Body of pancreas (tissue), 4 donors: ENCODE results near the gene EDC4. TPM values are rescaled to one million over a fixed set of nuclear protein-coding genes. Genes with fewer than 3 reads are reported as not detected.
"Not testable (repeated sequence)": the region's sequence is repeated elsewhere in the genome, so short reads cannot be mapped to it uniquely, and the experiment has no call there.

Experiments
- ATAC-seq: fragments of 150-250 bp; one replicate; pipeline ENCODE4 v1.9.1; 2016
- DNase-seq, 4 donors: peaks; one replicate each; pipeline ENCODE4 v3.0.0-alpha.2; 2019
- H3K27ac ChIP-seq, 4 donors: fragments of 200-600 bp; sonication (generic); 1 replicate in 3 of 4; 2 replicates in 1 of 4; pipeline versions ENCODE4 v1.5.1 to v1.6.1; 2016 to 2019; ENCODE audit warnings: mild to moderate bottlenecking in 1 of 4, mixed read lengths in 1 of 4, moderate library complexity in 1 of 4
- H3K27me3 ChIP-seq, 2 donors: fragments of 200-600 bp; sonication (generic); one replicate each; pipeline ENCODE4 v1.6.0; 2016; ENCODE audit warnings: mild to moderate bottlenecking in 1 of 2
- H3K36me3 ChIP-seq, 2 donors: fragments of 200-600 bp; sonication (generic); replicated peaks in 1 of 2; 2 replicates each; pipeline ENCODE4 v1.5.1; 2016; ENCODE audit warnings: low read depth in 2 of 2; ENCODE audit not compliant: insufficient read depth in 1 of 2
- H3K4me1 ChIP-seq: fragments of 200-600 bp; sonication (generic); one replicate; pipeline ENCODE4 v1.6.0; 2016
- H3K4me3 ChIP-seq, 2 donors: fragments of 200-600 bp; sonication (generic); 1 replicate in 1 of 2; 2 replicates in 1 of 2; pipeline ENCODE4 v1.5.1; 2016 to 2019
- H3K9me3 ChIP-seq, 3 donors: fragments of 200-600 bp; sonication (generic); 1 replicate in 2 of 3; 2 replicates in 1 of 3; pipeline ENCODE4 v1.5.1; 2016
- POLR2A ChIP-seq, 3 donors: fragments of 450-650 bp; IDR thresholded peaks; one replicate each; pipeline ENCODE4 v1.6.1; 2016; ENCODE audit warnings: antibody characterized with exemption in 3 of 3, mild to moderate bottlenecking in 2 of 3
- WGBS, 2 donors: methylation state at CpG; one replicate each; pipeline ENCODE4 v1.1.5; 2017; 5-methylcytosine and 5-hydroxymethylcytosine counted together
- intact Hi-C: fragments of 100-400 bp; cut with DNase I; formaldehyde crosslinking; loops from one replicate; pipeline ENCODE4 v1.15.1; 2023
- total RNA-seq, 2 donors: library from RNA; depleted of rRNA; stranded (reverse); fragments of >200 nt; gene quantifications; one replicate each; pipeline ENCODE4 v1.1.0, GENCODE V29; 2016
- TF ChIP-seq, protein P1 (sequence below), 7 experiments: fragments of 450-650 bp in 4 of 7; fragments of 200-600 bp in 3 of 7; sonication (generic) in 3 of 7; IDR thresholded peaks; one replicate each; pipeline ENCODE4 v1.5.1; 2016 to 2019; ENCODE audit warnings: antibody characterized with exemption in 7 of 7

Gene EDC4
- total RNA-seq, 2 donors from 2014 or later, result 26.7 to 55.7 TPM

DNA sequence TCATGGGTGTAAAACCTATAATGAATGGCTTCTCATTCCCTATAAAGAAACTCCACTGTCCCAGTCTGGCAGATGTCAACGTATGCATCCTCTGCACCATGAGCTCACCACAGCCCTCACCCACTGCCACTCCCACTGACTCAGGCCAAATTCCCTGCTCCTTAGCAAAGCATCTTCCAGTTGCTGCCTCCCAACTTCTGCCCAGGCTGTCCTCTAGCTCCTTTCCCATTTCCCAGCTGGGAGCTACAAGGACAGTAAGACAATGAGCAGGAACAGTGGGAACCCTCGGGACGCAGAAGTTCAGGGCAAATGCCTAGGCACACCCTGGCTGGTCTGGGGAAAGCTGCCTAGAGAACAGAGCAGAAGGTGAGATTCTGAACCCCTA is 39.8 kb upstream of the EDC4 start:
- Histone ChIP-seq H3K27ac (peak overlapping the region in 2 of 4 donors; percentile 37 to 58), H3K27me3 (no peaks in the 10 kb centered on the region), H3K36me3 (peaks cover 0 to 14% of the 10 kb centered on the region in 2 donors), H3K4me1 (peaks cover 20% of the 10 kb centered on the region), H3K4me3 (peak overlapping the region; percentile 57 to 72), H3K9me3 (no peaks in the 10 kb centered on the region)
- no peak for TF ChIP-seq POLR2A (IDR thresholded peaks at IDR 0.05)
- TF ChIP-seq, protein P1, sequence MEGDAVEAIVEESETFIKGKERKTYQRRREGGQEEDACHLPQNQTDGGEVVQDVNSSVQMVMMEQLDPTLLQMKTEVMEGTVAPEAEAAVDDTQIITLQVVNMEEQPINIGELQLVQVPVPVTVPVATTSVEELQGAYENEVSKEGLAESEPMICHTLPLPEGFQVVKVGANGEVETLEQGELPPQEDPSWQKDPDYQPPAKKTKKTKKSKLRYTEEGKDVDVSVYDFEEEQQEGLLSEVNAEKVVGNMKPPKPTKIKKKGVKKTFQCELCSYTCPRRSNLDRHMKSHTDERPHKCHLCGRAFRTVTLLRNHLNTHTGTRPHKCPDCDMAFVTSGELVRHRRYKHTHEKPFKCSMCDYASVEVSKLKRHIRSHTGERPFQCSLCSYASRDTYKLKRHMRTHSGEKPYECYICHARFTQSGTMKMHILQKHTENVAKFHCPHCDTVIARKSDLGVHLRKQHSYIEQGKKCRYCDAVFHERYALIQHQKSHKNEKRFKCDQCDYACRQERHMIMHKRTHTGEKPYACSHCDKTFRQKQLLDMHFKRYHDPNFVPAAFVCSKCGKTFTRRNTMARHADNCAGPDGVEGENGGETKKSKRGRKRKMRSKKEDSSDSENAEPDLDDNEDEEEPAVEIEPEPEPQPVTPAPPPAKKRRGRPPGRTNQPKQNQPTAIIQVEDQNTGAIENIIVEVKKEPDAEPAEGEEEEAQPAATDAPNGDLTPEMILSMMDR (IDR thresholded peaks at IDR 0.05), result no peak
- 0 to 3% methylated on average over 3 of the region's 3 CpGs for WGBS, 2 donors
- ATAC-seq (peak; percentile 6), DNase-seq (no peak)
- intact Hi-C loops, result no loop called here

DNA sequence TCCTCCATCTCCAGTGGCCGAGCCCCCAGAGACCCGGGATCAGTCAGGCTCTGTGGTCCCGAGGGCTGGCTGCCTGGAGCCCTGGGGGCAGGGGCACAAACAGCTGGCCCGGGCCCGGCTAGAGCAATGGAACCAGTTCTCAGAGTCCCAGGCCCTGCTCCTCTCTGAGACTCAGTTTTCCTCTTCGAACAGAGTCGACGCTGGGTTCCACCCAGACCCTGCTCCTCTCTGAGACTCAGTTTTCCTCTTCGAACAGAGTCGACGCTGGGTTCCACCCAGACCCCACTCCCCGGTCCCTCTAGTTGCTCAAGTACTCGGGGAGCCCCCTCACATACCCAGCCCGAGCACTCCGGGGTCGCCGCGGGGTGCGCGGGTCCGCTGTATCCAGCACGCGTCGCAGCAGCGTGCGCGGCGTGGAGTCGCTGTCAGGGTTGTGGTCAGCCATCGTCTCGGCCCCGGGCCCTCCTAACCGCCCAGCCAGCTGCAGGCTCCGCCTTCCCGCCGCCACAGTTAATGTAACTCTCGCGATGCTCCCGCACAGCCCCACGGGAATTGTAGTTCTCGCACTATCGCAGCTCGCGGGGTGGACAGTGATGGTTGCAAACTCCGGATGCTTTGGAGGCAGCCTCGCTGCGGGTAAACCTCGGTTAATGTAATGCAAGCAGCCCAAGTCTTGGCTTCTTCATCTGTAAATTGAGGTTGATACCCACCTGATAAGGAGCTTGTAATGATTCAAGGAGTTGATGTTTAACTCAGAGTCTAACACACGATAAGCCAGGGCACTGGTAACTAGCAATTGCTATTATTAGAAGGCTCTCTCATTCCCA is 39.2 kb upstream of the EDC4 start:
- ATAC-seq (peak; percentile 99), DNase-seq (peak; percentile 93 to 94 (median 93))
- Histone ChIP-seq H3K4me3 (peak overlapping the region; percentile 57 to 72), H3K9me3 (no peaks in the 10 kb centered on the region), H3K4me1 (peaks cover 20% of the 10 kb centered on the region), H3K27ac (peak overlapping the region; percentile 1 to 58 (median 47)), H3K27me3 (no peaks in the 10 kb centered on the region), H3K36me3 (peaks cover 0 to 12% of the 10 kb centered on the region in 2 donors)
- 0% methylated on average over 15 to 49 of the region's 49 CpGs for WGBS, 2 donors
- intact Hi-C loops, result no loop called here
- peak; percentile 67 to 88 (median 86) for TF ChIP-seq POLR2A (IDR thresholded peaks at IDR 0.05)
- TF ChIP-seq, protein P1 (IDR thresholded peaks at IDR 0.05), result no peak

DNA sequence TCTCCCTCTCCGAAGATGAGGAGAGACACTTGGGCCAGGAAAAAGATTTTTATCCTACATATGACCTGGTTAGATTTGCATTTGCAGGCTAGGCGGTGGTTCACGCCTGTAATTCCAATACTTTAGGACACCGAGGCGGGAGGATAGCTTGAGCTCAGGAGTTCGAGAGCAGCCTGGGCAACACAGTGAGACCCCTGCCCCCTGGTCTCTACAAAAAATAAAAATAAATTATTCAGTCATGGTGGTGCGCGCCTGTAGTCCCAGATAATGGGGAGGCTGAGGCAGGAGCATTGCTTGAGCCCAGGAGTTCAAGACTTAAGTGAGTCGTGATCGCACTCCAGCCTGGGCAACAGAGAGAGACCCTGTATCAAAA is 38.6 kb upstream of the EDC4 start:
- 70 to 72% methylated on average over 10 of the region's 10 CpGs for WGBS, 2 donors
- intact Hi-C loops, result no loop called here
- peaks cover 20% of the 10 kb centered on the region for H3K4me1 ChIP-seq
- H3K27me3 ChIP-seq, result no peaks in the 10 kb centered on the region
- TF ChIP-seq POLR2A (IDR thresholded peaks at IDR 0.05), result no peak
- TF ChIP-seq, protein P1 (IDR thresholded peaks at IDR 0.05), result no peak
- no peak for ATAC-seq
- no peak for DNase-seq
- H3K4me3 ChIP-seq, result peak overlapping the region in 1 of 2 donors; percentile 72
- peaks cover 0 to 10% of the 10 kb centered on the region in 2 donors for H3K36me3 ChIP-seq
- H3K9me3 ChIP-seq, result no peaks in the 10 kb centered on the region
- H3K27ac ChIP-seq, result peak overlapping the region in 1 of 4 donors; percentile 1

DNA sequence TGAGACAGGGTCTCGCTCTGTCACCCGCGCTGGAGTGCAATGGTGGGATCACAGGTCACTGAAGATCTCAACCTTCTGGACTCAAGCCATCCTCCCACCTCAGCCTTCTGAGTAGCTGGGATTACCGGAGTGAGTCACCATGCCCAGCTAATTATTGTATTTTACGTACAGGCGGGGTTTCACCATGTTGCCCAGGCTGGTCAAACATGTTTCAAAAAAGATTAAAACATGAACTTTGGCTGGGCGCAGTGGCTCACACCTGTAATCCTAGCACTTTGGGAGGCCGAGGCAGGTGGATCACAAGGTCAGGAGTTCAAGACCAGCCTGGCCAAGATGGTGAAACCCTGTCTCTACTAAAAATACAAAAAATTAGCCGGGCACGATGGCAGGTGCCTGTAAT is 35.7 kb upstream of the EDC4 start:
- H3K4me3 ChIP-seq, H3K36me3 ChIP-seq, DNase-seq, intact Hi-C loops, ATAC-seq, H3K27ac ChIP-seq, H3K27me3 ChIP-seq, H3K9me3 ChIP-seq: not testable (repeated sequence)
- 82 to 89% methylated on average over 10 of the region's 10 CpGs for WGBS, 2 donors
- peaks cover 22% of the 10 kb centered on the region for H3K4me1 ChIP-seq

DNA sequence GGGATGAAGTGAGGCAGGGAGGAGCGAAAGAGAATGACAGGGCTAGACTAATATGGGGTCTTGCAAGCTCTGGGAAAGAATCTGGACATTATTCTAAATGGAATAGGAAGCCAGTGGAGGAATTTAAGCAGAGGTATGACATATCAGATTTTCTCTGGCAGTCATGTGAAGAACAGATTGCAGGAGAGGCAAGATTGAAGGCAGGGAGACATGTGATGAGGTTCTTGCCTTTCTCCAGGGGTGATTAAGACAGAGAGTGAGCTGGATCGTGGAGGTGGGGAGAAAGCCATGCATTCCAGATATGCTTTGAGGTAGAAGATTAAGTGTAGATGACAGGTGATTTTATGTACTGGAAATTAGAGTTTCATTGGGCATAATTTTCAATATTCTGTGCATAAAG is 35.0 kb upstream of the EDC4 start:
- intact Hi-C loops, result no loop called here
- Histone ChIP-seq H3K27ac (no peak overlapping the region), H3K4me3 (no peak overlapping the region), H3K4me1 (peaks cover 20% of the 10 kb centered on the region), H3K27me3 (no peaks in the 10 kb centered on the region), H3K9me3 (no peaks in the 10 kb centered on the region), H3K36me3 (no peaks in the 10 kb centered on the region)
- DNase-seq (no peak), ATAC-seq (no peak)
- no peak for TF ChIP-seq POLR2A (IDR thresholded peaks at IDR 0.05)
- TF ChIP-seq, protein P1 (IDR thresholded peaks at IDR 0.05), result no peak
- WGBS, 2 donors, result 76 to 91% methylated on average over 2 of the region's 2 CpGs
